Neuron (in vitro differentiated cells): ENCODE measurements around the gene ZRANB3.
"Not testable (repeated sequence)": the region's sequence is repeated elsewhere in the genome, so short reads cannot be mapped to it uniquely, and the experiment has no call there.

Source experiments
- H2AFZ ChIP-seq: one replicate; pipeline ENCODE4 v1.6.1; 2013; ENCODE audit warnings: low read depth, mild to moderate bottlenecking, inconsistent platforms, low read length, moderate library complexity
- H3K27me3 ChIP-seq: one replicate; pipeline ENCODE4 v1.6.1; 2013; ENCODE audit warnings: low read length; ENCODE audit not compliant: insufficient read depth
- H3K36me3 ChIP-seq: one replicate; pipeline ENCODE4 v1.6.1; 2013; ENCODE audit warnings: low read length; ENCODE audit not compliant: insufficient read depth
- H3K4me1 ChIP-seq: one replicate; pipeline ENCODE4 v1.6.1; 2013; ENCODE audit warnings: low read length; ENCODE audit not compliant: insufficient read depth
- H3K4me3 ChIP-seq: 2 replicates; pipeline ENCODE4 v1.5.1; 2013; ENCODE audit warnings: mild to moderate bottlenecking, low read length, moderate library complexity
- H3K9me3 ChIP-seq: one replicate; pipeline ENCODE4 v1.6.1; 2013; ENCODE audit warnings: low read length

The ZRANB3 gene

DNA sequence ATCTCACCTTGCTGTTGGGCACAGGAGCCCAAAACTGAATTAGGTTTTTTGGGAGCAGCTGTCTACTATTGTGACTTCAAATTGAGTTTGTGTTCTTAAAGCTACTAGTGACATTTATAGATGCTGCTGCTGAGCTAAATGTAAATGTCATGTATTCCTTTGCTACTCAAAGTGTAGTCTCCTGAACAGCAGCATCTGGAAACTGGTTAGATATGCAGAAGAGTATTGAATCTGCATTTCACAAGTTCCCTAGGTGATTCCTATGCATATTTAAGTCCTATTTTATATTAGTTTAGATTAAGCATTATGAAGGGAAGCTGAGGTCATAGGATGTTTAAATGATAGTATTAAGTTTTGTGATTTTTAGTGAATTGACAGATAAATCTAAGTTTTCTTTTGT lies 411.4 kb downstream of the ZRANB3 start:
- Histone ChIP-seq H3K36me3 (peaks cover 22% of the 10 kb centered on the region), H3K4me3 (no peak overlapping the region), H3K27me3 (no peaks in the 10 kb centered on the region), H3K9me3 (peaks cover 7% of the 10 kb centered on the region), H3K4me1 (no peaks in the 10 kb centered on the region), H2AFZ (no peak overlapping the region)

DNA sequence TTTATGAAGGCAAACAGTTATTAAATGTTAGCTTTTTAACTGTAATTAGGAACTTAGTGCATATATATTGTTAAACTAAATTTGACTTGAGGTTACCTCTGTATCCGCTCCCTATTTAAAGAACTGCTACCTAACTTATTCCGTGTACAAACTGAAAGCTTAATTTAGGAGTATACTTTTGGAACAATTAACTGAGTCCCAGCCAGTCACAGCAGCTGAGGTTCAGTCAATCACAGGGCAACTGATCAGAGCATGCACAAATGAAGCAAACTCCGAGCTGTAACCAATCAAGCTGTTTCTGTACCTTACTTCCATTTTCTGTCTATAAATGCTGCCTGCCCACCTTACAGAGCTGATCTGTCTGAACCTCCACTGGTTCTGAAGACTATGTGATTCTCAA lies 417.7 kb downstream of the ZRANB3 start:
- H3K36me3 ChIP-seq = peaks cover 30% of the 10 kb centered on the region
- no peak overlapping the region for H2AFZ ChIP-seq
- no peak overlapping the region for H3K4me3 ChIP-seq
- H3K9me3 ChIP-seq = peaks cover 7% of the 10 kb centered on the region
- no peaks in the 10 kb centered on the region for H3K4me1 ChIP-seq
- no peaks in the 10 kb centered on the region for H3K27me3 ChIP-seq

DNA sequence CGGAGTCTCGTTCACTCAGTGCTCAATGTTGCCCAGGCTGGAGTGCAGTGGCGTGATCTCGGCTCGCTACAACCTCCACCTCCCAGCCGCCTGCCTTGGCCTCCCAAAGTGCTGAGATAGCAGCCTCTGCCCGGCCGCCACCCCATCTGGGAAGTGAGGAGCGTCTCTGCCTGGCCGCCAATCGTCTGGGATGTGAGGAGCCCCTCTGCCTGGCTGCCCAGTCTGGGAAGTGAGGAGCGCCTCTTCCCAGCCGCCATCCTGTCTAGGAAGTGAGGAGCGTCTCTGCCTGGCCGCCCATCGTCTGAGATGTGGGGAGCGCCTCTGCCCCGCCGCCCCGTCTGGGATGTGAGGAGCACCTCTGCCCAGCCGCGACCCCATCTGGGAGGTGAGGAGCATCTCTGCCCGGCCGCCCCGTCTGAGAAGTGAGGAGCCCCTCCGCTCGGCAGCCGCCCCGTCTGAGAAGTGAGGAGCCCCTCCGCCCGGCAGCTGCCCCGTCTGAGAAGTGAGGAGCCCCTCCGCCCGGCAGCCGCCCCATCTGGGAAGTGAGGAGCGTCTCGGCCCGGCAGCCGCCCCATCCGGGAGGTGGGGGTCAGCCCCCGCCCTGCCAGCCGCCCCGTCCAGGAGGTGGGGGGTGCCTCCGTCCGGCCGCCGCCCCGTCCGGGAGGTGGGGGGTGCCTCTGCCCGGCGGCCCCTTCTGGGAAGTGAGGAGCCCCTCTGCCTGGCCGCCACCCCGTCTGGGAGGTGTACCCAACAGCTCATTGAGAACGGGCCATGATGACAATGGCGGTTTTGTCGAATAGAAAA lies 425.3 kb downstream of the ZRANB3 start:
- H3K4me1 ChIP-seq, H2AFZ ChIP-seq, H3K36me3 ChIP-seq, H3K27me3 ChIP-seq, H3K4me3 ChIP-seq: not testable (repeated sequence)
- peaks cover 13% of the 10 kb centered on the region for H3K9me3 ChIP-seq

DNA sequence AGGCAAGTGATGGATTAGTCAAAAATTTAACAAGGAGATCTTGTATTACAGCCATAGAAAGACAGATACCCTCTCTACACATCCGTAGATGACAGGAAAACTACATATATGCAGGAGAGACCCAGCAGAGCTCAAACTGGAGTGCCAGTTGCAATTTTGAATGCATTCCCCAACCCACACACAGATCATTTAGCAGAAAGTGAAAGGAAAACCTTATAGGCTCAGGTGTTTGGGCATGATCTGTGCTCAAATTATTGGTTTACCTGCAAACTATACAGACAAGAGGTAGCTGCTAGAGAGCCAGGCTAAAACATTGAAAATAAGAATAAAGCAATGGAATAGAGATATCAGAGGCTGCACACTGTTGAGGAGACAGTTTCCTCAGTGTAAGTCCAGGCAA lies 427.2 kb downstream of the ZRANB3 start:
- Histone ChIP-seq H2AFZ (no peak overlapping the region), H3K27me3 (no peaks in the 10 kb centered on the region), H3K9me3 (peaks cover 13% of the 10 kb centered on the region), H3K4me3 (no peak overlapping the region), H3K4me1 (no peaks in the 10 kb centered on the region), H3K36me3 (peaks cover 7% of the 10 kb centered on the region)

DNA sequence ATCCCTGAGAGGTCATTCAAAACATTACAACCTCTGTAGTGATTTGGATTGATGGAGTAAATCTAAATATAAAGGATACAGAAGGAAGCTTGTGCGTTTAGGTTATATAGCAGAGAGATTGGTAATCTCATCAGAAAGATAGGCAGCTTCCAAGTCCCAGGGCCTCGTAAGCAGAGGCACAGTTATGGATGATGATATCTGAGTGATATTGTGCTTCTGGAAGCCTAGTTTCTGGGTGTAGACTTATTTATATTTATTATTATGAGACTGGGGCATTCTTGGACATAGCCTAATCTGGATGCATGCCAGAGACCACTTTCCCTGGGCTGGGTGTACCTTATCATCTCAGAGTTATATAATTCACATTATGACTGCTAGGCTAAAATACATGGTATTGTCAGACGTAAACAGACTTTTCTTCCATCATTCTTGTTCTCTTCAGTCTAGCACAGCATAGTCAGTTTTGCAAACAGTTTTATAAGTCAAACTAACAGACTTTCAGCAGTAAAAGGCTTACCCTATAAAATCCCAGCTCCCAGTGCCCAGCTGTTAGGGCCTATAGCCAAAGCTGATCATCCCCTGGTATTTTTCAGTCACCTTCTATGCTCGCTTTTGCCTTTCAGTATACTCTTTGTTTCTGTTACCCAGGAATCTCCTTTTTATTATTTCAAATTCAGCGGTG lies 431.1 kb downstream of the ZRANB3 start:
- no peak overlapping the region for H2AFZ ChIP-seq

DNA sequence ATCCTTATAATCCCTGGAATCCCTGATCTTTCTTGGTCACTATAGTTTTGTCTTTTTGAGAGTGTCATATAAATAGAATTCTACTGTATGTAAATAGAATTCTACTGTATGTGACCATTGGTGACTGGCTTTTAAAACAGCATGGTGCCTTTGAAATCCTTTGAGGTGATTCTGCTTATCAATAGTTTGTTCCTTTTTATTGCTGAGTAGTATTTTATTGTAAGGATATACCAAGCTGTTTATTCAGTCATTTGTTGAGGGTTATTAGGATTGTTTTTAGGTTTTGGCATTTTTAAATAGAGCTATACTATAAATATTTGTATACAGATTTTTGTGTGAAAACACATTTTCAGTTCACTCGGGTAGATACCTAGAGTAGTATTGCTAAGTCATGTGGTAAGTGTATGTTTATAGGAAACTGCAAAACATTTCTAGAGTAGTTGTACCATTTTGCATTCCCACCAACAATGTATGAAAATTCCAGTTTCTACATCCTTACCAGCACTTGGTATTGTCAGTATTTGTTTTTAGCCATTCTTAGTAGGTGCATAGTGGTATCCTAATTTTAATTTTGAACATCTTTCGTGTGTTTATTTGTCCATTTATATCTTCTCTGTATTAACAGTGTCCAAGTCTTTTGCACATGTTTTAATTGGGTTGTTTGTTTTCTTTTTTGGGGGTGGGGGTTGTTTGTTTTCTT lies 433.3 kb downstream of the ZRANB3 start:
- Histone ChIP-seq H3K4me3 (no peak overlapping the region), H3K27me3 (no peaks in the 10 kb centered on the region), H3K36me3 (peaks cover 26% of the 10 kb centered on the region), H3K9me3 (peaks cover 6% of the 10 kb centered on the region), H2AFZ (no peak overlapping the region), H3K4me1 (no peaks in the 10 kb centered on the region)

More for the DNA sequence above, 431.1 kb downstream of the ZRANB3 start:
- H3K4me3 ChIP-seq = no peak overlapping the region
- H3K4me1 ChIP-seq = no peaks in the 10 kb centered on the region
- H3K27me3 ChIP-seq = no peaks in the 10 kb centered on the region
- peaks cover 14% of the 10 kb centered on the region for H3K36me3 ChIP-seq
- peaks cover 11% of the 10 kb centered on the region for H3K9me3 ChIP-seq

DNA sequence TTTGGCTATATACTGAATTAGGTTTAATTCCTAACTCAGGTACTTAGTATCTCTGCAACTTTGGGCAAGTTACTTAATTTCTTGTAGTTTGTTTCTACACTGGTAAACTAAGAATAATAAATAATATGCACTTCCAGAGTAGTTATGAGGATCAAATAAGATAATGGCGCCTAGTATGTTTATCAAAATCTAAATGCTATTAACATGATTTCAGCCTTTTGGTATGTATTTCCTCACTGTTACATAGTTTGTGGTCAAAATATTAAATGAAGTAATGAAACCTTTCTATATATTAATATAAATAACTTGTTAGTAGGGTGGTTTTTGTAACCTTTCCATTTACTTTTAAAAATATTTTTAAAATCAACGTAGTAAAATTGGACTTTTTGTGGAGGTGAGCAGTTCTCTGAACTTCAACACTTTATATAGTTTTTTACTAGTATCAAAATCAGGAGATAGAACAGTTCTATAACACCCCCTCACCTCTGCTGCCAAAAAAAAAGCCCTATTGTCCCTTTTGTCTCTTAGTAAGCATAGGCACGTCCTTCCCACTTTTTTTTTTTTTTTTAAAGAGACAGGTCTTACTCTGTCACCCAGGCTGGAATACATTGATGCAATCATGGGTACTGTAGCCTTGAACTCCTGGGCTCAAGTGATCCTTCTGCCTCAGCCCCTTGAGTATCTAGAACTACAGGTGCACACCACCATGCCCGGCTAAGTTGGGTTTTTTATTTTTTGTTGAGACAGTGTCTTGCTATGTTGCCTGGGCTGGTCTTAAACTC lies 434.2 kb downstream of the ZRANB3 start:
- Histone ChIP-seq H3K4me1 (no peaks in the 10 kb centered on the region), H3K36me3 (peaks cover 21% of the 10 kb centered on the region), H3K9me3 (no peaks in the 10 kb centered on the region), H3K4me3 (no peak overlapping the region), H3K27me3 (no peaks in the 10 kb centered on the region), H2AFZ (no peak overlapping the region)

DNA sequence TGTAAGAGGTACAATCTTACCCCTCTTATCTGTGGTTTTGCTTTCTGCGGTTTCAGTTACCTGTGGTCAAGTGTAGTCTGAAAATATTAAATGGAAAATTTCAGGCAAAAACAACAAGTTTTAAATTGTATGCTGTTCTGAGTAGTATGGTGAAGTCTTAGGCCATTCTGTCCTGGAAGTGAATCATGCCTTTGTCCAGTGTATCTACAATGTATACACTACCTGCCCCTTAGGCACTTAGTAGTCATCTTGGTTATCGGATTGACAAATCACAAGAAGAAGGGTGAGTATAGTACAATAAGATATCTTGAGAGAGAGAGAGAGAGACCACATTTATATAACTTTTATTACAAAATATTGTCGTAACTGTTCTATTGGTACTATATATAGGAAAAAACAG lies 435.4 kb downstream of the ZRANB3 start:
- no peak overlapping the region for H3K4me3 ChIP-seq
- peaks cover 22% of the 10 kb centered on the region for H3K36me3 ChIP-seq
- H3K4me1 ChIP-seq = no peaks in the 10 kb centered on the region
- no peak overlapping the region for H2AFZ ChIP-seq
- no peaks in the 10 kb centered on the region for H3K9me3 ChIP-seq
- no peaks in the 10 kb centered on the region for H3K27me3 ChIP-seq

DNA sequence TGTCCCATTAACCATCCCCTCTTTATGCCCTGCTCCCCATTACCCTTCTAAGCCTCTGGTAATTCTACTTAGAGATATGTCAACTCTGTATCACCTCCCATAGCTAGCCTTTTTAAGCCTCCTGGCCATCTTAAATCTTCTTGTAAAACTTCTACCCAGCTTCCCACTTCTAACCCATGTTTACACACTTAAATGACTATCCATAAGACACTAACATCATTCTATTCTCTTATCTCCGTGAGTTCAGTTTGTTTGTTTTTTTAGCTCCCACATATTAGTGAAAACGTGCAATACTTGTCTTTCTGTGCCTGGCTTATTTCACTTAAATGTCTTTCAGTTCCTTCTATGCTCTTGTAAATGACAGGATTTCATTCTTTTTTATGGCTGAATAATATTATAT lies 436.5 kb downstream of the ZRANB3 start:
- H3K4me3 ChIP-seq = no peak overlapping the region
- H3K9me3 ChIP-seq = no peaks in the 10 kb centered on the region
- H3K27me3 ChIP-seq = no peaks in the 10 kb centered on the region
- H3K4me1 ChIP-seq = no peaks in the 10 kb centered on the region
- H3K36me3 ChIP-seq = peaks cover 22% of the 10 kb centered on the region
- H2AFZ ChIP-seq = no peak overlapping the region

DNA sequence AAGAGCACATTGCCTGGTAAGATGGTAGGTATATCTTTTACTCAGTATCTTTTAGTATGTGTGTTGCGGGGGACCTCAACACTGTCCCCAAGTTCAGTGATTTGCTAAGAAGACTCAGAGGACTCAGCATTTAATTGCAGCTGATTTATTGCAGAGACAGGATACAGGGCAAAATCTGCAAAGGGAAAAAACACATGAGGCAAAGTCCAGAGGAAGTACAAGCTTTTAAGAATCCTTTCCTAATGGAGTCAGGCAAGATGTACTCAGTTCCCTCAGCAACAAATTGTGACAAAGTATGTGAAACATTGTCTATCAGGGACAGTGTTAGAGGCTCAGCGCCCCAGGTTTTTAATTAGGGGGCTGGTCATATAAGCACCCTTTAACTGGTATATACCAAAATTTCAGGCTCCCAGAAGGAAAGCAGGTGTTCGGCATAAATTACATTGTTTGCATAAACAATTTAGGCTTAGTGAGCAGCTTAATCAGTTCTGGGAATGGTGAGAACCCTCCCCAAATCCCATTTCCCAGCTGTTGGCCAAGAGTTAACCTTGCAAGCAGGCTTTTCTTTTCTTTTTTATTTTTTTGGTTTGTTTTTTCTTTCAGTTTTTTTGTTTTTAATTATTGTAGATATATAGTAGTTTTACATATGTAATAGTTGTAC lies 437.2 kb downstream of the ZRANB3 start:
- no peak overlapping the region for H2AFZ ChIP-seq
- no peak overlapping the region for H3K4me3 ChIP-seq
- H3K4me1 ChIP-seq = no peaks in the 10 kb centered on the region
- H3K9me3 ChIP-seq = no peaks in the 10 kb centered on the region
- no peaks in the 10 kb centered on the region for H3K27me3 ChIP-seq
- H3K36me3 ChIP-seq = peaks cover 22% of the 10 kb centered on the region

DNA sequence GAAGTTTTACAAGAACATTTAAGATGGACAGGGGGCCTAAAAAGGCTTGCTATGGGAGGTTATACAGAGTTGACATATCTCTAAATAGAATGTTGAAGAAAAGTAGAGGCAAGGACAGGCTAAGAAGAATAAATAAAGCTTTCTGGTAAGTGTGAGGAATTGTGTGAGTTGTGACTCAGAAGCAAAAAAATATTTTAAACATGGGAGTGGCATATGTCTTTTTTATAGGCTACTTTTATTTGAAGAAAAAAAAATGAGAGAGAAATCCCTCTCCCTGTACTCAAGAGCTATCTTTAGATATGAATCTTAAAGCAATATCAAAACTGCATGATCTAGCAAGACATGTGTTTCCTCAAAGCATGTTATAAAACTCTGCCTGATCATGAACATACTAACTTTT lies 437.8 kb downstream of the ZRANB3 start:
- H3K27me3 ChIP-seq = no peaks in the 10 kb centered on the region
- H3K36me3 ChIP-seq = peaks cover 22% of the 10 kb centered on the region
- H3K4me1 ChIP-seq = no peaks in the 10 kb centered on the region
- no peaks in the 10 kb centered on the region for H3K9me3 ChIP-seq
- H3K4me3 ChIP-seq = no peak overlapping the region
- no peak overlapping the region for H2AFZ ChIP-seq

DNA sequence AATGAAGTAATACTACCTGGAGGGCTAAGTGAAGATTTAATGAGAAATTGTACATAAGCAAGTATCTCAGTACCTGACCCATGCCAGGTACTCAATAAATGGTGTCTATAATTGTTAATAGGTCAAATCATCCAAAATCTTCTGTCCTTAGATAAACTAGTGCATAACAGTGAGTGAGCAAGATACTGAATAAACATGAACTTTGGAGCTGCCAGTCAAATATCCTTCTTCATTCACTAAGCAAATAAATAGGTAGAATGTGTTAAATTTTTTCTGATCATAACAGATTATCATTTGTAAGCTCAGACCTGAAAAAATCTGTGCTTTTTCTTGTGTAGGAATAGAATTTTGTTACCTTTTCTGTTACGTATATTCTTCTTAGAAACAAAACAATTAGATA lies 439.3 kb downstream of the ZRANB3 start:
- Histone ChIP-seq H3K27me3 (no peaks in the 10 kb centered on the region), H3K9me3 (no peaks in the 10 kb centered on the region), H3K4me1 (no peaks in the 10 kb centered on the region), H3K4me3 (no peak overlapping the region), H3K36me3 (peaks cover 22% of the 10 kb centered on the region), H2AFZ (no peak overlapping the region)
